HG03039 (cell line): ENCODE data around the gene POU3F1.

ENCODE experiments used
- ATAC-seq: cut with Tn5 transposase; IDR thresholded peaks from one replicate; pipeline ENCODE4 v1.9.1; 2021; ENCODE audit warnings: mild to moderate bottlenecking, moderate library complexity; ENCODE audit not compliant: unreplicated experiment

Gene POU3F1

GRCh38 chr1:38074302-38074677 lies 27.7 kb upstream of the POU3F1 start:
- no peak for ATAC-seq

GRCh38 chr1:38073534-38074301 lies 27.1 kb upstream of the POU3F1 start:
- no peak for ATAC-seq

GRCh38 chr1:38072858-38073257 lies 26.3 kb upstream of the POU3F1 start:
- no peak for ATAC-seq

GRCh38 chr1:38071312-38072256 lies 25.0 kb upstream of the POU3F1 start:
- no peak for ATAC-seq

- ATAC-seq: no peak
Observed at GRCh38 chr1:38068980-38069340, 22.4 kb upstream of the POU3F1 start.

- ATAC-seq: no peak
Observed at GRCh38 chr1:38068220-38068979, 21.8 kb upstream of the POU3F1 start.

GRCh38 chr1:38064197-38064903 lies 17.8 kb upstream of the POU3F1 start:
- no peak for ATAC-seq

- no peak for ATAC-seq
Observed at GRCh38 chr1:38063616-38064015, 17.0 kb upstream of the POU3F1 start.

- ATAC-seq: no peak
Observed at GRCh38 chr1:38062361-38063288, 16.0 kb upstream of the POU3F1 start.

GRCh38 chr1:38061883-38062328 lies 15.3 kb upstream of the POU3F1 start:
- peak; percentile 54 for ATAC-seq

GRCh38 chr1:38061290-38061689 lies 14.7 kb upstream of the POU3F1 start:
- ATAC-seq: no peak

GRCh38 chr1:38060498-38060897 lies 13.9 kb upstream of the POU3F1 start:
- no peak for ATAC-seq

- no peak for ATAC-seq
Observed at GRCh38 chr1:38059635-38060250, 13.2 kb upstream of the POU3F1 start.

GRCh38 chr1:38055965-38056364 lies 9.4 kb upstream of the POU3F1 start:
- ATAC-seq: no peak

GRCh38 chr1:38055398-38055797 lies 8.8 kb upstream of the POU3F1 start:
- ATAC-seq: no peak

GRCh38 chr1:38053416-38054091 lies 7.0 kb upstream of the POU3F1 start:
- no peak for ATAC-seq

GRCh38 chr1:38052750-38053415 lies 6.3 kb upstream of the POU3F1 start:
- ATAC-seq: no peak

- no peak for ATAC-seq
Observed at GRCh38 chr1:38051079-38051543, 4.5 kb upstream of the POU3F1 start.
